HG03520 (cell line): ENCODE measurements around the gene IRAK2.

Source experiments
- ATAC-seq: cut with Tn5 transposase; IDR thresholded peaks from one replicate; pipeline ENCODE4 v1.9.1; 2021; ENCODE audit warnings: mild to moderate bottlenecking, moderate library complexity; ENCODE audit not compliant: unreplicated experiment

The IRAK2 gene

GRCh38 chr3:10188804-10189556, 24.3 kb downstream of the IRAK2 start:
- no peak for ATAC-seq

GRCh38 chr3:10189557-10190354, 25.0 kb downstream of the IRAK2 start:
- ATAC-seq: no peak

- no peak for ATAC-seq
Measured at GRCh38 chr3:10192953-10193691, 28.4 kb downstream of the IRAK2 start.

- ATAC-seq: no peak
Measured at GRCh38 chr3:10193692-10194327, 29.1 kb downstream of the IRAK2 start.

- no peak for ATAC-seq
Measured at GRCh38 chr3:10194328-10195071, 29.8 kb downstream of the IRAK2 start.

- no peak for ATAC-seq
Measured at GRCh38 chr3:10195366-10196089, 30.8 kb downstream of the IRAK2 start.

GRCh38 chr3:10196389-10197052, 31.8 kb downstream of the IRAK2 start:
- no peak for ATAC-seq

GRCh38 chr3:10198226-10198625, 33.5 kb downstream of the IRAK2 start:
- no peak for ATAC-seq

GRCh38 chr3:10198761-10199649, 34.3 kb downstream of the IRAK2 start:
- ATAC-seq: peak; percentile 73

- no peak for ATAC-seq
Measured at GRCh38 chr3:10204921-10205320, 40.2 kb downstream of the IRAK2 start.

GRCh38 chr3:10205451-10206165, 40.9 kb downstream of the IRAK2 start:
- no peak for ATAC-seq

- no peak for ATAC-seq
Measured at GRCh38 chr3:10206166-10206511, 41.4 kb downstream of the IRAK2 start.

- ATAC-seq: peak; percentile 50
Measured at GRCh38 chr3:10213156-10213792, 48.6 kb downstream of the IRAK2 start.

GRCh38 chr3:10215578-10216368, 51.1 kb downstream of the IRAK2 start:
- no peak for ATAC-seq

- no peak for ATAC-seq
Measured at GRCh38 chr3:10217359-10217758, 52.6 kb downstream of the IRAK2 start.

GRCh38 chr3:10219737-10220136, 55.0 kb downstream of the IRAK2 start:
- ATAC-seq: no peak
